ENCODE data around the gene SAFB2. TPM values are rescaled to one million over a fixed set of nuclear protein-coding genes. Genes with fewer than 3 reads are reported as not detected.
"Not testable (repeated sequence)": the region's sequence is repeated elsewhere in the genome, so short reads cannot be mapped to it uniquely, and the experiment has no call there.

Gene SAFB2
- polyA plus RNA-seq, 1 of the 3 experiments (the other 2 are of a cell fraction) = 37.7 TPM

- H3F3A ChIP-seq (replicated peaks; ENCODE audit: insufficient read depth) = no peaks in the 10 kb centered on the region
- ChIA-PET POLR2A (no interaction called here), CTCF (interaction anchor here (0.6 kb wide), 1 partner anchor 842 kb away, joined by 3 read pairs; no protein-coding TSS in a partner anchor)
- peaks cover 64 to 73% of the 10 kb centered on the region in 2 experiments for H3K36me3 ChIP-seq (replicated peaks in 1 of 2; ENCODE audit: control insufficient read depth in 1 of 2, insufficient read depth in 2 of 2, low read length in 1 of 2)
- H4K20me1 ChIP-seq (ENCODE audit: insufficient read depth) = peaks cover 15% of the 10 kb centered on the region; the same call in 1 of the 2 replicates
- no peak overlapping the region for H3K4me3 ChIP-seq (ENCODE audit: low read depth in 2 of 2, low read length in 1 of 2)
- H3K27me3 ChIP-seq (ENCODE audit: insufficient read depth) = no peaks in the 10 kb centered on the region
- DNase-seq = no peak
- H2AFZ ChIP-seq (ENCODE audit: low read depth) = no peak overlapping the region
- no peak overlapping the region for H3K9ac ChIP-seq
- TF ChIP-seq, protein P1, sequence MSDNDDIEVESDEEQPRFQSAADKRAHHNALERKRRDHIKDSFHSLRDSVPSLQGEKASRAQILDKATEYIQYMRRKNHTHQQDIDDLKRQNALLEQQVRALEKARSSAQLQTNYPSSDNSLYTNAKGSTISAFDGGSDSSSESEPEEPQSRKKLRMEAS (IDR thresholded peaks at IDR 0.05; ENCODE audit: low read depth) = no peak
- no peak for TF ChIP-seq TAF1 (IDR thresholded peaks at IDR 0.05; ENCODE audit: borderline replicate concordance, low read depth, low read length)
- no peak for TF ChIP-seq RAD21 (IDR thresholded peaks at IDR 0.05; ENCODE audit: low read length)
- TF ChIP-seq GABPA (IDR thresholded peaks at IDR 0.05; ENCODE audit: low read depth) = no peak
- TF ChIP-seq RFX5 (IDR thresholded peaks at IDR 0.05; ENCODE audit: low read length) = no peak
- TF ChIP-seq ZBTB33 (IDR thresholded peaks at IDR 0.05; ENCODE audit: borderline replicate concordance, low read depth) = no peak
- no peak for TF ChIP-seq JUND (IDR thresholded peaks at IDR 0.05)
- no peak for TF ChIP-seq FOXM1 (IDR thresholded peaks at IDR 0.05; ENCODE audit: low read depth)
- H3K4me2 ChIP-seq = no peak overlapping the region
- H3K9me2 ChIP-seq = no peaks in the 10 kb centered on the region
- H3K4me1 ChIP-seq (ENCODE audit: control insufficient read depth in 1 of 2, insufficient read depth in 2 of 2, low read depth in 1 of 2, low read length in 1 of 2) = no peaks in the 10 kb centered on the region
- H3K79me2 ChIP-seq (ENCODE audit: insufficient read depth) = peaks cover 47% of the 10 kb centered on the region
- no peaks in the 10 kb centered on the region for H3K9me3 ChIP-seq
- H3K27ac ChIP-seq (ENCODE audit: low read depth in 2 of 2, low read length in 1 of 2) = no peak overlapping the region
- 98% methylated on average over 16 of the region's 16 CpGs for WGBS (ENCODE audit: low lambda C conversion rate)
Observed at GRCh38 chr19:5609881-5610448, 12.6 kb downstream of the SAFB2 start.

GRCh38 chr19:5608766-5609165, 13.8 kb downstream of the SAFB2 start:
- H3K9me3 ChIP-seq; H3K4me2 ChIP-seq; DNase-seq; CTCF ChIA-PET; H3K4me1 ChIP-seq (ENCODE audit: control insufficient read depth in 1 of 2, insufficient read depth in 2 of 2, low read depth in 1 of 2, low read length in 1 of 2); H2AFZ ChIP-seq (ENCODE audit: low read depth); POLR2A ChIA-PET; H3K27ac ChIP-seq (ENCODE audit: low read depth in 2 of 2, low read length in 1 of 2); H3K9ac ChIP-seq; H3K4me3 ChIP-seq (ENCODE audit: low read depth in 2 of 2, low read length in 1 of 2); H3K9me2 ChIP-seq; H3F3A ChIP-seq (replicated peaks; ENCODE audit: insufficient read depth); H3K27me3 ChIP-seq (ENCODE audit: insufficient read depth): not testable (repeated sequence)
- Histone ChIP-seq H3K79me2 (ENCODE audit: insufficient read depth) (peaks cover 40% of the 10 kb centered on the region), H3K36me3 (replicated peaks in 1 of 2; ENCODE audit: control insufficient read depth in 1 of 2, insufficient read depth in 2 of 2, low read length in 1 of 2) (peaks cover 63 to 72% of the 10 kb centered on the region in 2 experiments), H4K20me1 (ENCODE audit: insufficient read depth) (peaks cover 15% of the 10 kb centered on the region; the same call in 1 of the 2 replicates)
- 99% methylated on average over 9 of the region's 9 CpGs for WGBS (ENCODE audit: low lambda C conversion rate)

- TF ChIP-seq ZBTB33 (IDR thresholded peaks at IDR 0.05; ENCODE audit: borderline replicate concordance, low read depth) (no peak), REST (IDR thresholded peaks at IDR 0.05; ENCODE audit: low read depth, low read length) (no peak)
- H2AFZ ChIP-seq (ENCODE audit: low read depth) = no peak overlapping the region
- no peak for DNase-seq
- no peaks in the 10 kb centered on the region for H3K27me3 ChIP-seq (ENCODE audit: insufficient read depth)
- 92% methylated on average over 10 of the region's 10 CpGs for WGBS (ENCODE audit: low lambda C conversion rate)
- ChIA-PET CTCF (no interaction called here), POLR2A (no interaction called here)
- no peak overlapping the region for H3K4me2 ChIP-seq
- no peaks in the 10 kb centered on the region for H3K4me1 ChIP-seq (ENCODE audit: control insufficient read depth in 1 of 2, insufficient read depth in 2 of 2, low read depth in 1 of 2, low read length in 1 of 2)
- no peaks in the 10 kb centered on the region for H3K9me2 ChIP-seq
- H3K9me3 ChIP-seq = no peaks in the 10 kb centered on the region
- H4K20me1 ChIP-seq (ENCODE audit: insufficient read depth) = peaks cover 15% of the 10 kb centered on the region; the same call in 1 of the 2 replicates
- peaks cover 66 to 72% of the 10 kb centered on the region in 2 experiments for H3K36me3 ChIP-seq (replicated peaks in 1 of 2; ENCODE audit: control insufficient read depth in 1 of 2, insufficient read depth in 2 of 2, low read length in 1 of 2)
- H3F3A ChIP-seq (replicated peaks; ENCODE audit: insufficient read depth) = no peaks in the 10 kb centered on the region
- H3K27ac ChIP-seq (ENCODE audit: low read depth in 2 of 2, low read length in 1 of 2) = no peak overlapping the region
- peaks cover 40% of the 10 kb centered on the region for H3K79me2 ChIP-seq (ENCODE audit: insufficient read depth)
- H3K4me3 ChIP-seq (ENCODE audit: low read depth in 2 of 2, low read length in 1 of 2) = no peak overlapping the region
- H3K9ac ChIP-seq = no peak overlapping the region
Observed at GRCh38 chr19:5608291-5608690, 14.3 kb downstream of the SAFB2 start.
